Keratinocyte (primary cell): Measurements from ENCODE around the gene NPIPB9.
"Not testable (repeated sequence)": the region's sequence is repeated elsewhere in the genome, so short reads cannot be mapped to it uniquely, and the experiment has no call there.

Experiments
- CTCF ChIP-seq, 3 experiments: IDR thresholded peaks in 1 of 3; conservative IDR thresholded peaks in 1 of 3; optimal IDR thresholded peaks in 1 of 3; 2 replicates in 2 of 3; 3 replicates in 1 of 3; pipeline versions ENCODE3 to v1.5.1; 2011; ENCODE audit warnings: low read length in 3 of 3, mild to moderate bottlenecking in 3 of 3, moderate library complexity in 2 of 3, control low read depth in 1 of 3, inconsistent platforms in 1 of 3; ENCODE audit not compliant: insufficient read depth in 2 of 3; ENCODE audit errors: extremely low read depth in 1 of 3
- EZH2 ChIP-seq: IDR thresholded peaks from one replicate; pipeline ENCODE4 v1.6.1; 2012; ENCODE audit warnings: inconsistent platforms, mild to moderate bottlenecking, low read length, moderate library complexity

DNA sequence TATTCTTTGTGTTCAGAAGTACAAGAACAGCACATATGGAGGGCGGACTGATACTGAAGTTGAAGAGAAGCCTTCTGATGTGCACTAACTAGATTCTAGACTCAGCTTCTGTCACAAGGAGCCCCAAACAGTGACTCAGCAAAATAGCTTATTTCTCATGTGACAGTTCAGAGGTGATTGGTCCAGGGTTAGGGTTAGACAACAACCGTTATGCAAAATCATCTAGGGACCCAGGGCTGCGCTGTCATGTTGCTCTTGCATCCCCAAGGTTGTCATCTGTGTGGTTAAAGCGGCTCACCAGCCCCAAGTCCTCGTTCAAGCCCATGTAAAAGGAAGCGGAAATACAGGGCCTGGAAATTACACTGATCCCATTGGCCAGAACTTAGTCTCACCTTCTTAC is 30.1 kb downstream of the NPIPB9 start:
- TF ChIP-seq CTCF (optimal IDR thresholded peaks at IDR 0.05 in 1 of 3, IDR thresholded peaks at IDR 0.05 in 1 of 3, conservative IDR thresholded peaks at IDR 0.05 in 1 of 3; ENCODE audit: extremely low read depth in 1 of 3, insufficient read depth in 2 of 3, low read length in 3 of 3); EZH2: not testable (repeated sequence)
